GM23338 (cell line): ENCODE data around the gene RNF128.

Experiments
- CREB1 ChIP-seq: fragments of 250-450 bp; sonication (Bioruptor Pico); IDR thresholded peaks from 2 replicates; pipeline ENCODE4 v1.5.0; 2020; ENCODE audit warnings: low read depth, mild to moderate bottlenecking, moderate library complexity
- EZH2 ChIP-seq: fragments of 200-600 bp; sonication (generic); IDR thresholded peaks from one replicate; pipeline ENCODE4 v1.8.0; 2017; ENCODE audit warnings: antibody characterized with exemption, mild to moderate bottlenecking, low read depth; ENCODE audit not compliant: unreplicated experiment
- EZH2phosphoT487 ChIP-seq: fragments of 200-600 bp; sonication (generic); IDR thresholded peaks from one replicate; pipeline ENCODE4 v1.8.1; 2018; ENCODE audit warnings: antibody characterized with exemption; ENCODE audit not compliant: unreplicated experiment
- JUNB ChIP-seq: IDR thresholded peaks from one replicate; pipeline ENCODE4 v1.6.1; 2016; ENCODE audit warnings: antibody characterized with exemption; ENCODE audit not compliant: unreplicated experiment
- POLR2AphosphoS5 ChIP-seq: IDR thresholded peaks from 2 replicates; pipeline ENCODE4 v1.6.1; 2016; ENCODE audit warnings: antibody characterized with exemption, low read depth
- REST ChIP-seq: IDR thresholded peaks from one replicate; pipeline ENCODE4 v1.6.1; 2018; ENCODE audit warnings: antibody characterized with exemption; ENCODE audit not compliant: unreplicated experiment
- TF ChIP-seq, protein P1 (sequence below), 2 experiments: fragments of 200-600 bp in 1 of 2; sonication (generic) in 1 of 2; conservative IDR thresholded peaks; 2 replicates each; pipeline versions ENCODE4 v1.5.1 to v1.6.1; 2016 to 2017; ENCODE audit warnings: antibody characterized with exemption in 2 of 2, low read depth in 2 of 2, mild to moderate bottlenecking in 2 of 2, moderate library complexity in 1 of 2
- TF ChIP-seq, protein P2 (sequence below): fragments of 250-450 bp; sonication (Bioruptor Pico); IDR thresholded peaks from 2 replicates; pipeline ENCODE4 v1.5.0; 2020; ENCODE audit warnings: mild to moderate bottlenecking, moderate library complexity

DNA sequence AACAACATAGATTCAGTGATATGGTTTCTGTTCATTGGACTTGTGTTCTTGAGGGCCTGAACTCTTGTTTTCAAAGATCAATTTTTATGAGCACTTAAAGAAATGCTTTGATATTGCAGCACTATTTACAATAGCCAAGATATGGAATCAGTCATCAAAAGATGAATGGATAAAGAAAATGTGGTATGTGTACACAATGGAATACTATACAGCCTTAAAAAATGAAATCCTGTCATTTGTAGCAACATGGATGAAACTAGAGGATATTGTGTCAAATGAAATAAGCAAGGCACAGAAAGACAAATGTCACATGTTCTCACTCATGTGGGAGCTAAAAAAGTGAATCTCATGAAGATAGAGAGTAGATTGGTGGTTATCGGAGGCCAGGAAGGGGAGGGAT, 21.9 kb downstream of the RNF128 start:
- TF ChIP-seq, protein P1, sequence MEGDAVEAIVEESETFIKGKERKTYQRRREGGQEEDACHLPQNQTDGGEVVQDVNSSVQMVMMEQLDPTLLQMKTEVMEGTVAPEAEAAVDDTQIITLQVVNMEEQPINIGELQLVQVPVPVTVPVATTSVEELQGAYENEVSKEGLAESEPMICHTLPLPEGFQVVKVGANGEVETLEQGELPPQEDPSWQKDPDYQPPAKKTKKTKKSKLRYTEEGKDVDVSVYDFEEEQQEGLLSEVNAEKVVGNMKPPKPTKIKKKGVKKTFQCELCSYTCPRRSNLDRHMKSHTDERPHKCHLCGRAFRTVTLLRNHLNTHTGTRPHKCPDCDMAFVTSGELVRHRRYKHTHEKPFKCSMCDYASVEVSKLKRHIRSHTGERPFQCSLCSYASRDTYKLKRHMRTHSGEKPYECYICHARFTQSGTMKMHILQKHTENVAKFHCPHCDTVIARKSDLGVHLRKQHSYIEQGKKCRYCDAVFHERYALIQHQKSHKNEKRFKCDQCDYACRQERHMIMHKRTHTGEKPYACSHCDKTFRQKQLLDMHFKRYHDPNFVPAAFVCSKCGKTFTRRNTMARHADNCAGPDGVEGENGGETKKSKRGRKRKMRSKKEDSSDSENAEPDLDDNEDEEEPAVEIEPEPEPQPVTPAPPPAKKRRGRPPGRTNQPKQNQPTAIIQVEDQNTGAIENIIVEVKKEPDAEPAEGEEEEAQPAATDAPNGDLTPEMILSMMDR (conservative IDR thresholded peaks at IDR 0.05; ENCODE audit: low read depth in 2 of 2), result no peak
- TF ChIP-seq POLR2AphosphoS5, result no peak
- TF ChIP-seq JUNB, result no peak
- no peak for TF ChIP-seq EZH2
- TF ChIP-seq EZH2phosphoT487, result no peak
- TF ChIP-seq REST, result no peak
- TF ChIP-seq, protein P2, sequence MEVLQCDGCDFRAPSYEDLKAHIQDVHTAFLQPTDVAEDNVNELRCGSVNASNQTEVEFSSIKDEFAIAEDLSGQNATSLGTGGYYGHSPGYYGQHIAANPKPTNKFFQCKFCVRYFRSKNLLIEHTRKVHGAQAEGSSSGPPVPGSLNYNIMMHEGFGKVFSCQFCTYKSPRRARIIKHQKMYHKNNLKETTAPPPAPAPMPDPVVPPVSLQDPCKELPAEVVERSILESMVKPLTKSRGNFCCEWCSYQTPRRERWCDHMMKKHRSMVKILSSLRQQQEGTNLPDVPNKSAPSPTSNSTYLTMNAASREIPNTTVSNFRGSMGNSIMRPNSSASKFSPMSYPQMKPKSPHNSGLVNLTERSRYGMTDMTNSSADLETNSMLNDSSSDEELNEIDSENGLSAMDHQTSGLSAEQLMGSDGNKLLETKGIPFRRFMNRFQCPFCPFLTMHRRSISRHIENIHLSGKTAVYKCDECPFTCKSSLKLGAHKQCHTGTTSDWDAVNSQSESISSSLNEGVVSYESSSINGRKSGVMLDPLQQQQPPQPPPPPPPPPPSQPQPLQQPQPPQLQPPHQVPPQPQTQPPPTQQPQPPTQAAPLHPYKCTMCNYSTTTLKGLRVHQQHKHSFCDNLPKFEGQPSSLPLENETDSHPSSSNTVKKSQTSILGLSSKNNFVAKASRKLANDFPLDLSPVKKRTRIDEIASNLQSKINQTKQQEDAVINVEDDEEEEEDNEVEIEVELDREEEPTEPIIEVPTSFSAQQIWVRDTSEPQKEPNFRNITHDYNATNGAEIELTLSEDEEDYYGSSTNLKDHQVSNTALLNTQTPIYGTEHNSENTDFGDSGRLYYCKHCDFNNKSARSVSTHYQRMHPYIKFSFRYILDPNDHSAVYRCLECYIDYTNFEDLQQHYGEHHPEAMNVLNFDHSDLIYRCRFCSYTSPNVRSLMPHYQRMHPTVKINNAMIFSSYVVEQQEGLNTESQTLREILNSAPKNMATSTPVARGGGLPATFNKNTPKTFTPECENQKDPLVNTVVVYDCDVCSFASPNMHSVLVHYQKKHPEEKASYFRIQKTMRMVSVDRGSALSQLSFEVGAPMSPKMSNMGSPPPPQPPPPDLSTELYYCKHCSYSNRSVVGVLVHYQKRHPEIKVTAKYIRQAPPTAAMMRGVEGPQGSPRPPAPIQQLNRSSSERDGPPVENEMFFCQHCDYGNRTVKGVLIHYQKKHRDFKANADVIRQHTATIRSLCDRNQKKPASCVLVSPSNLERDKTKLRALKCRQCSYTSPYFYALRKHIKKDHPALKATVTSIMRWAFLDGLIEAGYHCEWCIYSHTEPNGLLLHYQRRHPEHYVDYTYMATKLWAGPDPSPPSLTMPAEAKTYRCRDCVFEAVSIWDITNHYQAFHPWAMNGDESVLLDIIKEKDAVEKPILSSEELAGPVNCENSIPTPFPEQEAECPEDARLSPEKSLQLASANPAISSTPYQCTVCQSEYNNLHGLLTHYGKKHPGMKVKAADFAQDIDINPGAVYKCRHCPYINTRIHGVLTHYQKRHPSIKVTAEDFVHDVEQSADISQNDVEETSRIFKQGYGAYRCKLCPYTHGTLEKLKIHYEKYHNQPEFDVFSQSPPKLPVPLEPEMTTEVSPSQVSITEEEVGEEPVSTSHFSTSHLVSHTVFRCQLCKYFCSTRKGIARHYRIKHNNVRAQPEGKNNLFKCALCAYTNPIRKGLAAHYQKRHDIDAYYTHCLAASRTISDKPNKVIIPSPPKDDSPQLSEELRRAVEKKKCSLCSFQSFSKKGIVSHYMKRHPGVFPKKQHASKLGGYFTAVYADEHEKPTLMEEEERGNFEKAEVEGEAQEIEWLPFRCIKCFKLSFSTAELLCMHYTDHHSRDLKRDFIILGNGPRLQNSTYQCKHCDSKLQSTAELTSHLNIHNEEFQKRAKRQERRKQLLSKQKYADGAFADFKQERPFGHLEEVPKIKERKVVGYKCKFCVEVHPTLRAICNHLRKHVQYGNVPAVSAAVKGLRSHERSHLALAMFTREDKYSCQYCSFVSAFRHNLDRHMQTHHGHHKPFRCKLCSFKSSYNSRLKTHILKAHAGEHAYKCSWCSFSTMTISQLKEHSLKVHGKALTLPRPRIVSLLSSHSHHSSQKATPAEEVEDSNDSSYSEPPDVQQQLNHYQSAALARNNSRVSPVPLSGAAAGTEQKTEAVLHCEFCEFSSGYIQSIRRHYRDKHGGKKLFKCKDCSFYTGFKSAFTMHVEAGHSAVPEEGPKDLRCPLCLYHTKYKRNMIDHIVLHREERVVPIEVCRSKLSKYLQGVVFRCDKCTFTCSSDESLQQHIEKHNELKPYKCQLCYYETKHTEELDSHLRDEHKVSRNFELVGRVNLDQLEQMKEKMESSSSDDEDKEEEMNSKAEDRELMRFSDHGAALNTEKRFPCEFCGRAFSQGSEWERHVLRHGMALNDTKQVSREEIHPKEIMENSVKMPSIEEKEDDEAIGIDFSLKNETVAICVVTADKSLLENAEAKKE (CRISPR knock-in tag), result no peak
- TF ChIP-seq CREB1 (CRISPR knock-in tag), result no peak
